K562 (cell line): ENCODE measurements around the gene DMD. TPM values are rescaled to one million over a fixed set of nuclear protein-coding genes. Genes with fewer than 3 reads are reported as not detected.

Experiments used
- ATAC-seq: fragments of 200-7000 bp; cut with Tn5 transposase; 3 replicates; pipeline ENCODE4 v1.9.1; 2020; ENCODE audit warnings: moderate library complexity
- BruUV-seq: library from RNA; stranded (reverse); fragments of 400-500 nt; replicated peaks from 2 replicates; lab custom pipeline; 2021; lab: Mats Ljungman, UMichigan
- CTCF ChIA-PET: fragments of 300-600 bp; formaldehyde crosslinking; extraction: SDS; loops from one replicate; lab custom pipeline; 2021; ENCODE audit warnings: low intra/inter-chr PET ratio; lab: Yijun Ruan, JAX
- POLR2A ChIA-PET: fragments of 300-600, 350-650 bp; sonication (Branson Sonifier 250); formaldehyde crosslinking; extraction: SDS; loops from one replicate; lab custom pipeline; 2021; ENCODE audit warnings: antibody characterized with exemption, inconsistent platforms; lab: Yijun Ruan, JAX
- DNase-seq, 4 experiments: peaks; one replicate each; pipeline versions ENCODE4 v3.0.0 to v3.0.0-alpha.2; 2011 to 2018; ENCODE audit warnings: low spot score in 3 of 4, mixed read lengths in 3 of 4; ENCODE audit errors: extremely low read depth in 1 of 4
- FAIRE-seq: peaks from 2 replicates; lab custom pipeline; 2011; peaks lifted over from hg19 to GRCh38; lab: Jason Lieb, UNC
- H2AFZ ChIP-seq: 2 replicates; pipeline ENCODE4 v1.6.0; 2011; ENCODE audit warnings: low read depth, low read length, control low read depth, inconsistent platforms
- H3K27ac ChIP-seq: fragments of 200-600 bp; 3 replicates; pipeline ENCODE4 v1.8.0; 2011; ENCODE audit warnings: low read depth, mild to moderate bottlenecking, control low read depth, inconsistent platforms, low read length, moderate library complexity, mixed read lengths; ENCODE audit errors: extremely low read depth
- H3K27me3 ChIP-seq, 2 experiments: fragments of 300-600 bp in 1 of 2; 2 replicates in 1 of 2; 3 replicates in 1 of 2; pipeline versions ENCODE4 v1.6.0 to v1.8.0; 2011; ENCODE audit warnings: inconsistent platforms in 2 of 2, low read length in 2 of 2, mild to moderate bottlenecking in 1 of 2, mixed read lengths in 1 of 2, moderate library complexity in 1 of 2; ENCODE audit not compliant: control insufficient read depth in 2 of 2, insufficient read depth in 2 of 2
- H3K36me3 ChIP-seq: fragments of 300-600 bp; 3 replicates; pipeline ENCODE4 v1.8.0; 2011; ENCODE audit warnings: mild to moderate bottlenecking, low read length, inconsistent platforms; ENCODE audit not compliant: control insufficient read depth, insufficient read depth
- H3K4me1 ChIP-seq, 2 experiments: fragments of 200-600 bp in 1 of 2; replicated peaks in 1 of 2; 2 replicates in 1 of 2; 3 replicates in 1 of 2; pipeline versions ENCODE4 v1.5.1 to v1.8.0; 2011; ENCODE audit warnings: inconsistent platforms in 2 of 2, low read length in 2 of 2, mild to moderate bottlenecking in 1 of 2, mixed read lengths in 1 of 2, moderate library complexity in 1 of 2; ENCODE audit not compliant: control insufficient read depth in 2 of 2, insufficient read depth in 2 of 2
- H3K4me2 ChIP-seq: 2 replicates; pipeline ENCODE4 v1.6.1; 2011; ENCODE audit warnings: low read length, control low read depth, inconsistent platforms, mixed read lengths; ENCODE audit not compliant: insufficient read depth
- H3K4me3 ChIP-seq: fragments of 200-600 bp; sonication (generic), shearing (Covaris generic); 2 replicates; pipeline ENCODE4 v1.5.1; 2016; ENCODE audit warnings: control low read depth, inconsistent platforms
- H3K79me2 ChIP-seq: fragments of 200-600 bp; 3 replicates; pipeline ENCODE4 v1.8.0; 2011; ENCODE audit warnings: low read length, inconsistent platforms; ENCODE audit not compliant: control insufficient read depth, insufficient read depth
- H3K9ac ChIP-seq, 2 experiments: 2 replicates each; pipeline versions ENCODE4 v1.6.0 to v1.6.1; 2011; ENCODE audit warnings: low read depth in 2 of 2, low read length in 2 of 2, control low read depth in 1 of 2, inconsistent platforms in 1 of 2, mild to moderate bottlenecking in 1 of 2, mixed read lengths in 1 of 2; ENCODE audit not compliant: insufficient read depth in 1 of 2
- H3K9me1 ChIP-seq: one replicate; pipeline ENCODE4 v1.6.0; 2011; ENCODE audit warnings: inconsistent platforms, mild to moderate bottlenecking, low read length, moderate library complexity; ENCODE audit not compliant: control insufficient read depth, insufficient read depth
- H3K9me3 ChIP-seq: replicated peaks from 2 replicates; pipeline ENCODE4 v1.5.1; 2011; ENCODE audit warnings: low read depth, low read length, inconsistent platforms; ENCODE audit not compliant: control insufficient read depth, insufficient read depth
- H4K20me1 ChIP-seq: replicated peaks from 2 replicates; pipeline ENCODE4 v1.6.1; 2011; ENCODE audit warnings: low read length, inconsistent platforms, mixed read lengths; ENCODE audit not compliant: control insufficient read depth, insufficient read depth
- MBD2 ChIP-seq: sonication (generic); IDR thresholded peaks from 2 replicates; pipeline ENCODE4 v1.6.1; 2016; ENCODE audit warnings: low read depth, borderline replicate concordance
- VEZF1 ChIP-seq: fragments of 200-800 bp; sonication (Bioruptor generic); IDR thresholded peaks from 2 replicates; pipeline ENCODE4 v1.6.1; 2017; ENCODE audit warnings: missing genetic modification characterization, missing compliant biosample characterization
- WGBS: fragments of 100-300 bp; shearing (Covaris generic); methylation state at CpG from one replicate; pipeline ENCODE4 v1.1.6; 2016; ENCODE audit warnings: low coverage, mixed read lengths; ENCODE audit not compliant: insufficient coverage; ENCODE audit errors: missing lambda C conversion rate; 5-methylcytosine and 5-hydroxymethylcytosine counted together
- in situ Hi-C: fragments of 300-500 bp; cut with MboI; formaldehyde crosslinking; loops from 4 replicates; pipeline ENCODE4 v1.15.0; 2018; ENCODE audit warnings: inconsistent platforms, mixed read lengths
- intact Hi-C: fragments of 100-400 bp; cut with micrococcal nuclease; formaldehyde crosslinking; loops from 2 replicates; pipeline ENCODE4 v1.14.2; 2022
- polyA plus RNA-seq, 8 experiments: library from polyadenylated mRNA; depleted of rRNA in 4 of 8; stranded (reverse) in 5 of 8; unstranded in 3 of 8; fragments of >200 nt; fragmentation: Nextera tagmentation in 2 of 8; fragmentation: Illumina TruSeq in 1 of 8; extraction: Ambion mirVana in 2 of 8; extraction: Trizol in 1 of 8; gene quantifications; 2 replicates each; pipeline versions ENCODE4 v1.2.1 to v1.2.3, GENCODE V29; 2011 to 2014; ENCODE audit warnings: inconsistent platforms in 1 of 8, missing spikeins in 1 of 8
- total RNA-seq, 7 experiments: library from RNA; depleted of rRNA in 6 of 7; stranded (reverse); fragments of >200 nt in 6 of 7; fragmentation: Illumina TruSeq in 2 of 7; extraction: Trizol in 2 of 7; gene quantifications; 2 replicates each; pipeline versions ENCODE4 v1.2.1 to v1.2.3, GENCODE V29; 2011 to 2021; ENCODE audit warnings: low replicate concordance in 1 of 7

The DMD gene
- total and polyA plus RNA-seq, 9 of the 15 experiments (the other 6 are each of a cell fraction or from before 2014, with no cell fraction given), result 3.8 to 20.4 (median 11.4) TPM

GRCh38 chrX:31215277-31215815 lies 1996.0 kb downstream of the DMD start:
- no peaks in the 10 kb centered on the region for H3K79me2 ChIP-seq
- in situ Hi-C loops, result no loop called here
- CTCF ChIA-PET, result interaction anchor here (0.6 kb wide), 1 partner anchor 640 kb away, joined by 4 read pairs; no protein-coding TSS in a partner anchor

More at GRCh38 chrX:31215277-31215815, 1996.0 kb downstream of the DMD start:
- ATAC-seq (no peak), FAIRE-seq (no peak), DNase-seq (no peak)
- Histone ChIP-seq H3K4me1 (no peaks in the 10 kb centered on the region), H2AFZ (no peak overlapping the region), H3K4me3 (no peak overlapping the region), H3K9me1 (no peaks in the 10 kb centered on the region), H3K27me3 (no peaks in the 10 kb centered on the region), H3K9me3 (no peaks in the 10 kb centered on the region), H4K20me1 (no peaks in the 10 kb centered on the region; the same call in 1 of the 2 replicates), H3K4me2 (no peak overlapping the region), H3K9ac (no peak overlapping the region), H3K36me3 (no peaks in the 10 kb centered on the region), H3K27ac (no peak overlapping the region)
- POLR2A ChIA-PET, result no interaction called here
- WGBS, result 32% methylated on average over 7 of the region's 7 CpGs
- intact Hi-C loops, result no loop called here
- no peak for TF ChIP-seq VEZF1 (CRISPR knock-in tag)
- TF ChIP-seq MBD2, result no peak
- no TSS peak for BruUV-seq
